ENCODE data around the gene NAA35.

DNA sequence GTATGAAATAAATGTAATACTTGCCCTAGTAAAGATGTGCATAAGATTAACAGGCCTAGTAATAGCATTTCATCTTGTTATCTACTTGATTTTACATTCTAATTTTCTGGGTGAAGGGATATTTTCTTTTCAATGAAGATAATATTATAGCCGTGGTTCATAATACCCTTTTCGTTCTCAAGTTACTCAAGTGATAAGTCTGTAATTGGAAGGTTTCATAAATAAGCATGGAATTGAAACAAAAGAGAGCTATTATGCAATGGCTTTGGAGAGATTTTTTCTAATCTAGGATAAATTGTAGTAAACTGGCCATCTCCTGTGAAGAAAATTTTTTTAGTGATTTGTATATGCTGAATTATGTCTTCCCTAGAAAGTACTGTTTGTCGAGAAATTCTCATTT lies 19.0 kb downstream of the NAA35 start:
- no peak for TF ChIP-seq POLR2A (IDR thresholded peaks at IDR 0.05)
- TF ChIP-seq, protein P1, sequence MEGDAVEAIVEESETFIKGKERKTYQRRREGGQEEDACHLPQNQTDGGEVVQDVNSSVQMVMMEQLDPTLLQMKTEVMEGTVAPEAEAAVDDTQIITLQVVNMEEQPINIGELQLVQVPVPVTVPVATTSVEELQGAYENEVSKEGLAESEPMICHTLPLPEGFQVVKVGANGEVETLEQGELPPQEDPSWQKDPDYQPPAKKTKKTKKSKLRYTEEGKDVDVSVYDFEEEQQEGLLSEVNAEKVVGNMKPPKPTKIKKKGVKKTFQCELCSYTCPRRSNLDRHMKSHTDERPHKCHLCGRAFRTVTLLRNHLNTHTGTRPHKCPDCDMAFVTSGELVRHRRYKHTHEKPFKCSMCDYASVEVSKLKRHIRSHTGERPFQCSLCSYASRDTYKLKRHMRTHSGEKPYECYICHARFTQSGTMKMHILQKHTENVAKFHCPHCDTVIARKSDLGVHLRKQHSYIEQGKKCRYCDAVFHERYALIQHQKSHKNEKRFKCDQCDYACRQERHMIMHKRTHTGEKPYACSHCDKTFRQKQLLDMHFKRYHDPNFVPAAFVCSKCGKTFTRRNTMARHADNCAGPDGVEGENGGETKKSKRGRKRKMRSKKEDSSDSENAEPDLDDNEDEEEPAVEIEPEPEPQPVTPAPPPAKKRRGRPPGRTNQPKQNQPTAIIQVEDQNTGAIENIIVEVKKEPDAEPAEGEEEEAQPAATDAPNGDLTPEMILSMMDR (IDR thresholded peaks at IDR 0.05): no peak

All from testis (tissue), 2 donors.